ENCODE data around the gene SLC1A7.

DNA sequence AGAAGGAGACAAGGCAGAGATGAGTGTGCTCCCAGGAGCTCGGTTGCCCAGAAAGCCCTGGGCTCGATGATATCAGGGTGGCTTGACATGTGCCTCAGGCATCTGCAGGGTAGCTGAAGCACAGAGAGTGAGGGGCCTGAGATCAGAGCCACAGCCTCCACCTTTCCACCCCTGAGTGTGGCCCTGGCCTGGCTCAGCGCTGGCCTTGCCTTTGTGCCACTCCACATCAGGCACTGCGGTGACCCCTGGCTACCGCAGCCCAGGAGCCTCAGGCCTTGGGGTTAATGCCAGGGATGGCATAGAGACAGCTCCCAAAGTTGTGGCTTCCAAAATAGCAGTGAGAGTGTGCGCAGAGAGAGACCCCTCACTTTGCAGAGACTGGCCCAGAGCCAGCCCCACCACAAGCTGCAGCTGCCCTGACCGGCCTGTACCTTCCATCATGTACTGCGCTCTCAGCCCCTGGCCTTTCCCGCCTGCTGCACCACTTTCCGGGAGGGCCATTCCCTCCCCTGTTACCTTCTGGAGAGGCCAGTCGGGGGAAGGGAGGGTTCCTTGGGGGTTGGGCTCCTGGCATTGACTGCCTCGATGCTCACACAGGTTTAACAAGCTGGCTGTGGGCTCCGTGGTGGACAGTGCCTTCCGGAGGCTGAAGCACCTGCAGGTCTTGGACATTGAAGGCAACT is 60.9 kb downstream of the SLC1A7 start:
- TF ChIP-seq, protein P1, sequence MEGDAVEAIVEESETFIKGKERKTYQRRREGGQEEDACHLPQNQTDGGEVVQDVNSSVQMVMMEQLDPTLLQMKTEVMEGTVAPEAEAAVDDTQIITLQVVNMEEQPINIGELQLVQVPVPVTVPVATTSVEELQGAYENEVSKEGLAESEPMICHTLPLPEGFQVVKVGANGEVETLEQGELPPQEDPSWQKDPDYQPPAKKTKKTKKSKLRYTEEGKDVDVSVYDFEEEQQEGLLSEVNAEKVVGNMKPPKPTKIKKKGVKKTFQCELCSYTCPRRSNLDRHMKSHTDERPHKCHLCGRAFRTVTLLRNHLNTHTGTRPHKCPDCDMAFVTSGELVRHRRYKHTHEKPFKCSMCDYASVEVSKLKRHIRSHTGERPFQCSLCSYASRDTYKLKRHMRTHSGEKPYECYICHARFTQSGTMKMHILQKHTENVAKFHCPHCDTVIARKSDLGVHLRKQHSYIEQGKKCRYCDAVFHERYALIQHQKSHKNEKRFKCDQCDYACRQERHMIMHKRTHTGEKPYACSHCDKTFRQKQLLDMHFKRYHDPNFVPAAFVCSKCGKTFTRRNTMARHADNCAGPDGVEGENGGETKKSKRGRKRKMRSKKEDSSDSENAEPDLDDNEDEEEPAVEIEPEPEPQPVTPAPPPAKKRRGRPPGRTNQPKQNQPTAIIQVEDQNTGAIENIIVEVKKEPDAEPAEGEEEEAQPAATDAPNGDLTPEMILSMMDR (IDR thresholded peaks at IDR 0.05) = no peak
- TF ChIP-seq POLR2A (IDR thresholded peaks at IDR 0.05; ENCODE audit: low read depth) (no peak), POLR2AphosphoS5 (IDR thresholded peaks at IDR 0.05) (no peak), EP300 (IDR thresholded peaks at IDR 0.05) (no peak)

All from esophagus muscularis mucosa (tissue), 4 donors.